SJCRH30 (cell line): ENCODE measurements around the gene ZCCHC24. TPM values are rescaled to one million over a fixed set of nuclear protein-coding genes. Genes with fewer than 3 reads are reported as not detected.

Experiments used
- DNase-seq, 2 experiments: peaks; one replicate each; pipeline ENCODE4 v3.0.0-alpha.2; 2015 to 2020
- H3K27ac ChIP-seq: fragments of 250-450 bp; sonication (Bioruptor Pico); 2 replicates; pipeline ENCODE4 v1.5.1; 2020; ENCODE audit warnings: mild to moderate bottlenecking, moderate library complexity
- H3K27me3 ChIP-seq: fragments of 250-450 bp; sonication (Bioruptor Pico); 2 replicates; pipeline ENCODE4 v1.5.1; 2020; ENCODE audit warnings: mild to moderate bottlenecking, moderate library complexity
- H3K36me3 ChIP-seq: fragments of 250-450 bp; sonication (Bioruptor Pico); 2 replicates; pipeline ENCODE4 v1.5.1; 2020; ENCODE audit warnings: mild to moderate bottlenecking, moderate library complexity
- H3K4me1 ChIP-seq: fragments of 250-450 bp; sonication (Bioruptor Pico); 2 replicates; pipeline ENCODE4 v1.5.1; 2020; ENCODE audit warnings: mild to moderate bottlenecking, moderate library complexity
- H3K4me3 ChIP-seq: fragments of 250-450 bp; sonication (Bioruptor Pico); 2 replicates; pipeline ENCODE4 v1.5.1; 2020; ENCODE audit warnings: mild to moderate bottlenecking, moderate library complexity
- H3K9me3 ChIP-seq: fragments of 250-450 bp; sonication (Bioruptor Pico); replicated peaks from 2 replicates; pipeline ENCODE4 v1.5.1; 2020; ENCODE audit warnings: mild to moderate bottlenecking, moderate library complexity
- total RNA-seq: library from RNA; depleted of rRNA; stranded (reverse); fragments of >200 nt; shearing (Covaris generic); gene quantifications from 2 replicates; pipeline ENCODE4 v1.2.3, GENCODE V29; 2014

ZCCHC24 gene
- total RNA-seq, 1 experiment from 2014 or later = 53.7 TPM

- Histone ChIP-seq H3K36me3 (peaks cover 8% of the 10 kb centered on the region), H3K9me3 (no peaks in the 10 kb centered on the region), H3K4me1 (no peaks in the 10 kb centered on the region; the same call in 1 of the 2 replicates), H3K27me3 (no peaks in the 10 kb centered on the region), H3K4me3 (no peak overlapping the region), H3K27ac (no peak overlapping the region)
- DNase-seq = no peak
These were observed 85.5 kb downstream of the ZCCHC24 start for GRCh38 chr10:79359816-79360498.

- DNase-seq = no peak
- Histone ChIP-seq H3K27me3 (no peaks in the 10 kb centered on the region), H3K36me3 (peaks cover 19% of the 10 kb centered on the region), H3K9me3 (no peaks in the 10 kb centered on the region), H3K4me1 (no peaks in the 10 kb centered on the region; the same call in 1 of the 2 replicates), H3K4me3 (no peak overlapping the region), H3K27ac (no peak overlapping the region)
These were observed 86.6 kb downstream of the ZCCHC24 start for GRCh38 chr10:79358811-79359210.

- H3K36me3 ChIP-seq = peaks cover 35% of the 10 kb centered on the region
- H3K4me3 ChIP-seq = no peak overlapping the region
- H3K4me1 ChIP-seq = no peaks in the 10 kb centered on the region; the same call in 1 of the 2 replicates
- no peak for DNase-seq
- H3K9me3 ChIP-seq = no peaks in the 10 kb centered on the region
- no peak overlapping the region for H3K27ac ChIP-seq
- no peaks in the 10 kb centered on the region for H3K27me3 ChIP-seq
These were observed 88.2 kb downstream of the ZCCHC24 start for GRCh38 chr10:79357180-79357579.

- H3K4me3 ChIP-seq = no peak overlapping the region
- H3K27ac ChIP-seq = no peak overlapping the region
- peaks cover 45% of the 10 kb centered on the region for H3K36me3 ChIP-seq
- H3K27me3 ChIP-seq = no peaks in the 10 kb centered on the region
- DNase-seq = no peak
- no peaks in the 10 kb centered on the region for H3K4me1 ChIP-seq
- no peaks in the 10 kb centered on the region for H3K9me3 ChIP-seq
These were observed 89.3 kb downstream of the ZCCHC24 start for GRCh38 chr10:79356104-79356503.

GRCh38 chr10:79355420-79356017, 89.9 kb downstream of the ZCCHC24 start:
- no peaks in the 10 kb centered on the region for H3K9me3 ChIP-seq
- H3K27me3 ChIP-seq = no peaks in the 10 kb centered on the region
- DNase-seq = no peak
- H3K36me3 ChIP-seq = peaks cover 49% of the 10 kb centered on the region
- no peaks in the 10 kb centered on the region for H3K4me1 ChIP-seq
- no peak overlapping the region for H3K4me3 ChIP-seq
- no peak overlapping the region for H3K27ac ChIP-seq

GRCh38 chr10:79354615-79355014, 90.8 kb downstream of the ZCCHC24 start:
- peaks cover 58% of the 10 kb centered on the region for H3K36me3 ChIP-seq

GRCh38 chr10:79354141-79354540, 91.3 kb downstream of the ZCCHC24 start:
- no peak overlapping the region for H3K4me3 ChIP-seq
- no peak overlapping the region for H3K27ac ChIP-seq
- DNase-seq = no peak
- H3K27me3 ChIP-seq = no peaks in the 10 kb centered on the region
- H3K4me1 ChIP-seq = no peaks in the 10 kb centered on the region
- H3K36me3 ChIP-seq = peaks cover 63% of the 10 kb centered on the region
- no peaks in the 10 kb centered on the region for H3K9me3 ChIP-seq

More at GRCh38 chr10:79354615-79355014, 90.8 kb downstream of the ZCCHC24 start:
- Histone ChIP-seq H3K4me1 (no peaks in the 10 kb centered on the region), H3K4me3 (no peak overlapping the region), H3K9me3 (no peaks in the 10 kb centered on the region), H3K27ac (no peak overlapping the region), H3K27me3 (no peaks in the 10 kb centered on the region)
- DNase-seq = no peak

GRCh38 chr10:79353726-79354125, 91.7 kb downstream of the ZCCHC24 start:
- Histone ChIP-seq H3K27me3 (no peaks in the 10 kb centered on the region), H3K9me3 (no peaks in the 10 kb centered on the region), H3K4me1 (peaks cover 2% of the 10 kb centered on the region; the same call in 1 of the 2 replicates), H3K27ac (no peak overlapping the region), H3K36me3 (peaks cover 67% of the 10 kb centered on the region), H3K4me3 (no peak overlapping the region)
- DNase-seq = no peak

GRCh38 chr10:79353000-79353406, 92.4 kb downstream of the ZCCHC24 start:
- no peaks in the 10 kb centered on the region for H3K9me3 ChIP-seq
- no peak overlapping the region for H3K27ac ChIP-seq
- H3K4me3 ChIP-seq = no peak overlapping the region
- peaks cover 68% of the 10 kb centered on the region for H3K36me3 ChIP-seq
- no peak for DNase-seq
- peaks cover 5% of the 10 kb centered on the region; the same call in 1 of the 2 replicates for H3K4me1 ChIP-seq
- H3K27me3 ChIP-seq = no peaks in the 10 kb centered on the region

GRCh38 chr10:79352035-79352877, 93.2 kb downstream of the ZCCHC24 start:
- Histone ChIP-seq H3K36me3 (peaks cover 68% of the 10 kb centered on the region), H3K27me3 (no peaks in the 10 kb centered on the region), H3K4me1 (peaks cover 5% of the 10 kb centered on the region; the same call in 1 of the 2 replicates), H3K9me3 (no peaks in the 10 kb centered on the region), H3K27ac (no peak overlapping the region), H3K4me3 (no peak overlapping the region)
- DNase-seq = no peak

- H3K27ac ChIP-seq = no peak overlapping the region
- H3K4me1 ChIP-seq = peaks cover 11% of the 10 kb centered on the region; the same call in 1 of the 2 replicates
- no peaks in the 10 kb centered on the region for H3K9me3 ChIP-seq
- H3K27me3 ChIP-seq = no peaks in the 10 kb centered on the region
- no peak overlapping the region for H3K4me3 ChIP-seq
- no peak for DNase-seq
- peaks cover 68% of the 10 kb centered on the region for H3K36me3 ChIP-seq
These were observed 94.1 kb downstream of the ZCCHC24 start for GRCh38 chr10:79351332-79351731.

- no peaks in the 10 kb centered on the region for H3K27me3 ChIP-seq
- H3K36me3 ChIP-seq = peaks cover 67% of the 10 kb centered on the region
- peaks cover 11% of the 10 kb centered on the region; the same call in 1 of the 2 replicates for H3K4me1 ChIP-seq
- no peak for DNase-seq
- no peak overlapping the region for H3K4me3 ChIP-seq
- H3K27ac ChIP-seq = no peak overlapping the region
- H3K9me3 ChIP-seq = no peaks in the 10 kb centered on the region
These were observed 94.8 kb downstream of the ZCCHC24 start for GRCh38 chr10:79350407-79351154.

GRCh38 chr10:79349766-79350406, 95.5 kb downstream of the ZCCHC24 start:
- Histone ChIP-seq H3K4me3 (no peak overlapping the region), H3K27ac (no peak overlapping the region), H3K36me3 (peaks cover 60% of the 10 kb centered on the region), H3K9me3 (no peaks in the 10 kb centered on the region), H3K27me3 (no peaks in the 10 kb centered on the region), H3K4me1 (peaks cover 11% of the 10 kb centered on the region; the same call in 1 of the 2 replicates)
- no peak for DNase-seq

- Histone ChIP-seq H3K27me3 (no peaks in the 10 kb centered on the region), H3K9me3 (no peaks in the 10 kb centered on the region), H3K4me3 (no peak overlapping the region), H3K4me1 (peaks cover 11% of the 10 kb centered on the region; the same call in 1 of the 2 replicates), H3K36me3 (peaks cover 52% of the 10 kb centered on the region), H3K27ac (no peak overlapping the region)
- no peak for DNase-seq
These were observed 96.3 kb downstream of the ZCCHC24 start for GRCh38 chr10:79349072-79349491.
